Keratinocyte (primary cell): ENCODE measurements around the gene LTB4R. TPM values are rescaled to one million over a fixed set of nuclear protein-coding genes. Genes with fewer than 3 reads are reported as not detected.

Experiments used
- DNase-seq: peaks from one replicate; pipeline ENCODE4 v3.0.0-alpha.2; 2011; ENCODE audit warnings: low read depth, missing footprints, low spot score
- FAIRE-seq: peaks from 2 replicates; lab custom pipeline; 2011; peaks lifted over from hg19 to GRCh38; lab: Jason Lieb, UNC
- H2AFZ ChIP-seq: 2 replicates; pipeline ENCODE4 v1.6.0; 2012; ENCODE audit warnings: low read length, control low read depth, inconsistent platforms; ENCODE audit not compliant: control insufficient read depth
- H3K27ac ChIP-seq: 2 replicates; pipeline ENCODE4 v1.5.1; 2011; ENCODE audit warnings: low read length; ENCODE audit not compliant: control insufficient read depth, insufficient read depth
- H3K27me3 ChIP-seq: 3 replicates; pipeline ENCODE4 v1.6.0; 2011; ENCODE audit warnings: low read length; ENCODE audit not compliant: control insufficient read depth, insufficient read depth; ENCODE audit errors: extremely low read depth
- H3K36me3 ChIP-seq, 2 experiments: 2 replicates in 1 of 2; 3 replicates in 1 of 2; pipeline ENCODE4 v1.5.1; 2011; ENCODE audit warnings: low read length in 2 of 2, mild to moderate bottlenecking in 1 of 2; ENCODE audit not compliant: control insufficient read depth in 2 of 2, insufficient read depth in 2 of 2; ENCODE audit errors: extremely low read depth in 1 of 2
- H3K4me1 ChIP-seq: 3 replicates; pipeline ENCODE4 v1.5.1; 2011; ENCODE audit warnings: low read length; ENCODE audit not compliant: control insufficient read depth, insufficient read depth; ENCODE audit errors: extremely low read depth
- H3K4me2 ChIP-seq: 3 replicates; pipeline ENCODE4 v1.6.0; 2011; ENCODE audit warnings: low read depth, low read length; ENCODE audit not compliant: control insufficient read depth, insufficient read depth; ENCODE audit errors: extremely low read depth
- H3K4me3 ChIP-seq, 3 experiments: fragments of 200-600 bp in 1 of 3; sonication (generic) in 1 of 3; 2 replicates in 2 of 3; 3 replicates in 1 of 3; pipeline ENCODE4 v1.5.1; 2011 to 2016; ENCODE audit warnings: low read length in 3 of 3, mild to moderate bottlenecking in 3 of 3, control low read depth in 2 of 3, inconsistent platforms in 1 of 3, low read depth in 1 of 3, mixed read lengths in 1 of 3, mixed run types in 1 of 3, moderate library complexity in 1 of 3; ENCODE audit not compliant: control insufficient read depth in 2 of 3, insufficient read depth in 2 of 3; ENCODE audit errors: extremely low read depth in 1 of 3
- H3K79me2 ChIP-seq: 2 replicates; pipeline ENCODE4 v1.6.0; 2012; ENCODE audit warnings: low read length; ENCODE audit not compliant: control insufficient read depth, insufficient read depth
- H3K9ac ChIP-seq: 3 replicates; pipeline ENCODE4 v1.6.0; 2011; ENCODE audit warnings: low read length; ENCODE audit not compliant: control insufficient read depth, insufficient read depth; ENCODE audit errors: extremely low read depth
- H3K9me1 ChIP-seq: 3 replicates; pipeline ENCODE4 v1.6.0; 2011; ENCODE audit warnings: low read length; ENCODE audit not compliant: control insufficient read depth, insufficient read depth; ENCODE audit errors: extremely low read depth
- H3K9me3 ChIP-seq: 2 replicates; pipeline ENCODE4 v1.5.1; 2012; ENCODE audit warnings: low read depth, low read length; ENCODE audit not compliant: control insufficient read depth
- H4K20me1 ChIP-seq: 3 replicates; pipeline ENCODE4 v1.6.0; 2011; ENCODE audit warnings: low read length; ENCODE audit not compliant: control insufficient read depth, insufficient read depth; ENCODE audit errors: extremely low read depth
- CTCF ChIP-seq, 3 experiments: IDR thresholded peaks in 1 of 3; conservative IDR thresholded peaks in 1 of 3; optimal IDR thresholded peaks in 1 of 3; 2 replicates in 2 of 3; 3 replicates in 1 of 3; pipeline versions ENCODE3 to v1.5.1; 2011; ENCODE audit warnings: low read length in 3 of 3, mild to moderate bottlenecking in 3 of 3, moderate library complexity in 2 of 3, control low read depth in 1 of 3, inconsistent platforms in 1 of 3; ENCODE audit not compliant: insufficient read depth in 2 of 3; ENCODE audit errors: extremely low read depth in 1 of 3
- EZH2 ChIP-seq: IDR thresholded peaks from one replicate; pipeline ENCODE4 v1.6.1; 2012; ENCODE audit warnings: inconsistent platforms, mild to moderate bottlenecking, low read length, moderate library complexity
- dilution Hi-C: fragments of 300-500 bp; cut with MboI; formaldehyde crosslinking; loops from one replicate; pipeline ENCODE4 v1.7.0; 2020; ENCODE audit warnings: low sequenced_read_pairs; ENCODE audit not compliant: extremely low pct_ligation_motif_present
- polyA plus RNA-seq, 5 experiments: library from polyadenylated mRNA; depleted of rRNA in 3 of 5; stranded (reverse) in 3 of 5; stranded (forward) in 1 of 5; unstranded in 1 of 5; fragments of >200 nt; gene quantifications; 1 replicate in 1 of 5; 2 replicates in 3 of 5; 3 replicates in 1 of 5; pipeline versions ENCODE4 v1.2.1 to v1.2.3, GENCODE V29; 2011 to 2012; ENCODE audit warnings: missing spikeins in 2 of 5, low read depth in 1 of 5, low replicate concordance in 1 of 5

LTB4R gene
- polyA plus RNA-seq, 1 donor (not counting 4 experiments of a cell fraction or from before 2014, with no cell fraction given): 14.6 TPM

DNA sequence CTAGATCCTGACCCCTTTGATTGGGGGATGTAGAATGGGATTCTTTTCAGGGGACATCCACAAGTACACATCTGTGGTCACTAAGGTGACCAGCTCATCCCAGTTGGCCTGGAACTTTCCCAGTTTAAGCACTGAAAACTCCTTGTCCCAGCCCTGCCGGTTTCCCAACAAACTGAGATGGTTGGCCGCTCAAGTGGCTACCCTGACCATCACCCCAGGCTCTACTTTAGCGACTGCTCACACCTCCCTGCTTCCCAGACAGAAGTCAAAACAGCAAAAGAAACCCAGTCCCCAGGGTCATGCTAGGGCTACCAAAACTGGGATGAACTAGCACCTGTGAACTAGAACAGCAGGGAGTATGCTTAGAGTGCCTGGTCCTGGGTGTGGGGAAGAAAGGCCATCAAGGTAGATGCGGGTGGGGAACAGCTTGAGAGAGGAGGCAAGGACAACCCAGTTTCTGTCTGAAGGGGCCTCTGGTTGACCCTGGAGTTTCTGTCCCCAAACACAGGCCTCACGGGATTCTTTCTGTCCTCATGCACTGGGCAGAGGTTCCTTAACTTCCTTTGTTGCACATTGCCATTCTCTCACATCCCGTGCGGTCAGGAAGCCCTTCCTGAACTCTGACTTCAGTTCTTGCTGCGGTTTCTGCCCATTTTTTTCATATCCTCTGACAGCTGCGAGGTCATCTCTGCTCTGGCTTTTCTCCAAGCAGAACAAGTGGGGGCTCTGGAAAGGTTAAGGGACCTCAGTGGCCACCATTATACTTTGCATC, 1.6 kb downstream of the LTB4R start:
- H4K20me1 ChIP-seq: no peaks in the 10 kb centered on the region
- peaks cover 2% of the 10 kb centered on the region for H3K9me1 ChIP-seq
- FAIRE-seq (no peak), DNase-seq (no peak)
- H3K4me3 ChIP-seq: no peak overlapping the region
- TF ChIP-seq EZH2 (no peak), CTCF (optimal IDR thresholded peaks at IDR 0.05 in 1 of 3, IDR thresholded peaks at IDR 0.05 in 1 of 3, conservative IDR thresholded peaks at IDR 0.05 in 1 of 3; ENCODE audit: extremely low read depth in 1 of 3, insufficient read depth in 2 of 3, low read length in 3 of 3) (no peak)
- peaks cover 79% of the 10 kb centered on the region for H3K4me1 ChIP-seq
- H3K27ac ChIP-seq: no peak overlapping the region
- H3K79me2 ChIP-seq: peaks cover 4% of the 10 kb centered on the region
- no peak overlapping the region for H2AFZ ChIP-seq
- no peaks in the 10 kb centered on the region for H3K27me3 ChIP-seq
- H3K9ac ChIP-seq: no peak overlapping the region
- no peaks in the 10 kb centered on the region for H3K9me3 ChIP-seq
- dilution Hi-C loops: no loop called here
- H3K4me2 ChIP-seq: no peak overlapping the region
- peaks cover 7 to 14% of the 10 kb centered on the region in 2 experiments for H3K36me3 ChIP-seq

DNA sequence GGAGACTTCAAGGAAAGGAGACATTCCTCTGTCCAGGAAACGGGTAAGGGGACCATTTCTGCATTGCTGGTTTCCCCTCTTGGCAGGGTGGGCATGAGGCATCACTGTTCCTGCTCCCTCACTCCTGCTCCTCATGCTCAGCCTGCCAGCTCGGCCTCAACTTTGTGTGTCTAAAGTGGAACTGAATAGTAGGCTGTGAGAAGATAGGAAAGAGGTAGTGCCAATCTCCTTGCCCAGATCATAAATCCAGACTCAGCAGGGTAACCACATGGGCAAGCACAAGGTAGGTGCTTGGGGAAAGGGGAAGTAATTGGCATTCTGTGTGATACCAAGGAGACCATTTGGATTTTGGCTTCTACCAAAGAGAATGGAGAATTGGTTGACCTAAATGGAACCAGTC, 2.6 kb downstream of the LTB4R start:
- no peaks in the 10 kb centered on the region for H3K79me2 ChIP-seq
- peak overlapping the region; percentile 72 for H3K4me2 ChIP-seq
- peaks cover 4 to 5% of the 10 kb centered on the region in 2 experiments for H3K36me3 ChIP-seq
- no peaks in the 10 kb centered on the region for H3K27me3 ChIP-seq
- dilution Hi-C loops: no loop called here
- peaks cover 72% of the 10 kb centered on the region for H3K4me1 ChIP-seq
- H3K9me3 ChIP-seq: no peaks in the 10 kb centered on the region
- H3K27ac ChIP-seq: peak overlapping the region; percentile 33
- no peak overlapping the region for H3K9ac ChIP-seq
- no peak for FAIRE-seq
- no peak for TF ChIP-seq EZH2
- no peak for TF ChIP-seq CTCF (optimal IDR thresholded peaks at IDR 0.05 in 1 of 3, IDR thresholded peaks at IDR 0.05 in 1 of 3, conservative IDR thresholded peaks at IDR 0.05 in 1 of 3; ENCODE audit: extremely low read depth in 1 of 3, insufficient read depth in 2 of 3, low read length in 3 of 3)
- no peak overlapping the region for H2AFZ ChIP-seq
- no peaks in the 10 kb centered on the region for H4K20me1 ChIP-seq
- no peak for DNase-seq
- H3K4me3 ChIP-seq: no peak overlapping the region
- H3K9me1 ChIP-seq: peaks cover 2% of the 10 kb centered on the region
